ENCODE results near the gene MATN1. TPM values are rescaled to one million over a fixed set of nuclear protein-coding genes. Genes with fewer than 3 reads are reported as not detected.

MATN1 gene, protein sequence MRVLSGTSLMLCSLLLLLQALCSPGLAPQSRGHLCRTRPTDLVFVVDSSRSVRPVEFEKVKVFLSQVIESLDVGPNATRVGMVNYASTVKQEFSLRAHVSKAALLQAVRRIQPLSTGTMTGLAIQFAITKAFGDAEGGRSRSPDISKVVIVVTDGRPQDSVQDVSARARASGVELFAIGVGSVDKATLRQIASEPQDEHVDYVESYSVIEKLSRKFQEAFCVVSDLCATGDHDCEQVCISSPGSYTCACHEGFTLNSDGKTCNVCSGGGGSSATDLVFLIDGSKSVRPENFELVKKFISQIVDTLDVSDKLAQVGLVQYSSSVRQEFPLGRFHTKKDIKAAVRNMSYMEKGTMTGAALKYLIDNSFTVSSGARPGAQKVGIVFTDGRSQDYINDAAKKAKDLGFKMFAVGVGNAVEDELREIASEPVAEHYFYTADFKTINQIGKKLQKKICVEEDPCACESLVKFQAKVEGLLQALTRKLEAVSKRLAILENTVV
- polyA plus RNA-seq (2011; rRNA removed), result 0.09 and 0.12 TPM in 2 replicates
- polyA minus RNA-seq (2011; rRNA and poly(A)+ RNA removed), result 0.09 TPM in 1 of 2 replicates, not detected in the other

- no peak within 1 kb of the TSS for H3K4me3 ChIP-seq (ENCODE audit: low read depth, low read length)
- no peak for TF ChIP-seq CTCF (IDR thresholded peaks at IDR 0.05; ENCODE audit: low read depth, low read length)
- ChIA-PET POLR2A (no interaction called here), CTCF (interaction anchor here (0.5 to 14.3 kb wide), 3 partner anchors 59 to 80 kb away, joined by 3 to 516 read pairs (median 3); no protein-coding TSS in a partner anchor)
- H3K9me3 ChIP-seq (ENCODE audit: control insufficient read depth, insufficient read depth, low read length), result no peaks in the 10 kb centered on the region; the same call in 1 of the 2 replicates
- DNase-seq (ENCODE audit: low read depth, low spot score), result no peak
- no peak within 1 kb of the TSS for H3K27ac ChIP-seq (ENCODE audit: low read depth, low read length)
- no peaks in the 10 kb centered on the region for H3K27me3 ChIP-seq (ENCODE audit: control insufficient read depth, insufficient read depth, low read length)
Measured at GRCh38 chr1:30723331-30723755, at the start of gene MATN1. Gene MATN1, minus strand, starts transcription at chr1:30723585. Its CDS starts 34 bp downstream, at chr1:30723551.

- ChIA-PET POLR2A (no interaction called here), CTCF (no interaction called here)
- Histone ChIP-seq H3K27ac (ENCODE audit: low read depth, low read length) (no peak overlapping the region), H3K9me3 (ENCODE audit: control insufficient read depth, insufficient read depth, low read length) (no peaks in the 10 kb centered on the region), H3K27me3 (ENCODE audit: control insufficient read depth, insufficient read depth, low read length) (peaks cover 3% of the 10 kb centered on the region), H3K4me3 (ENCODE audit: low read depth, low read length) (no peak overlapping the region)
- no peak for TF ChIP-seq CTCF (IDR thresholded peaks at IDR 0.05; ENCODE audit: low read depth, low read length)
- DNase-seq (ENCODE audit: low read depth, low spot score), result no peak
Measured at GRCh38 chr1:30771005-30771404, 47.6 kb upstream of the MATN1 start.

DNA sequence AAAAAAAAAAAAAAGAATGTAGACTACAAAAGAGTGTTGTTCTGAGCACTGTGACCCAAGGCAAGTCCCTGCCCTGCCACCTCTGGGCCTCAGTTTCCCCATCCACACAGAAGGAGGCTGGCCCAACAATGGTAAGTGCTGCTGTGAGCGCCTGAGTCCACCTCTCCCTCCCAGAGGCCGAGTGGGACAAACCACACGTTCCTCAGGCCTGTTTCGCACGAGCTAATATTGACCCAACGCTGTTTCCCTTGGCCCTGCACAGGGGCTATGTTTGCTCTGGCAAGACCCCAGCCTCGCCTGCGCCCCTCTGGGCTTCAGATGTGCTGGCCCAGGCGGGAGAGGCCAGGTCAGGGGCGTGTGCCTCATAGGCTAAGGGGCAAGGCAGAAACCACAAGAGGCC is 46.8 kb upstream of the MATN1 start:
- Histone ChIP-seq H3K27ac (ENCODE audit: low read depth, low read length) (no peak overlapping the region), H3K9me3 (ENCODE audit: control insufficient read depth, insufficient read depth, low read length) (no peaks in the 10 kb centered on the region), H3K4me3 (ENCODE audit: low read depth, low read length) (no peak overlapping the region), H3K27me3 (ENCODE audit: control insufficient read depth, insufficient read depth, low read length) (peaks cover 3% of the 10 kb centered on the region)
- POLR2A ChIA-PET, result interaction anchor here (0.6 kb wide), 1 partner anchor 9 kb away, joined by 3 read pairs; no protein-coding TSS in a partner anchor
- no peak for DNase-seq (ENCODE audit: low read depth, low spot score)
- TF ChIP-seq CTCF (IDR thresholded peaks at IDR 0.05; ENCODE audit: low read depth, low read length), result no peak
- CTCF ChIA-PET, result no interaction called here

DNA sequence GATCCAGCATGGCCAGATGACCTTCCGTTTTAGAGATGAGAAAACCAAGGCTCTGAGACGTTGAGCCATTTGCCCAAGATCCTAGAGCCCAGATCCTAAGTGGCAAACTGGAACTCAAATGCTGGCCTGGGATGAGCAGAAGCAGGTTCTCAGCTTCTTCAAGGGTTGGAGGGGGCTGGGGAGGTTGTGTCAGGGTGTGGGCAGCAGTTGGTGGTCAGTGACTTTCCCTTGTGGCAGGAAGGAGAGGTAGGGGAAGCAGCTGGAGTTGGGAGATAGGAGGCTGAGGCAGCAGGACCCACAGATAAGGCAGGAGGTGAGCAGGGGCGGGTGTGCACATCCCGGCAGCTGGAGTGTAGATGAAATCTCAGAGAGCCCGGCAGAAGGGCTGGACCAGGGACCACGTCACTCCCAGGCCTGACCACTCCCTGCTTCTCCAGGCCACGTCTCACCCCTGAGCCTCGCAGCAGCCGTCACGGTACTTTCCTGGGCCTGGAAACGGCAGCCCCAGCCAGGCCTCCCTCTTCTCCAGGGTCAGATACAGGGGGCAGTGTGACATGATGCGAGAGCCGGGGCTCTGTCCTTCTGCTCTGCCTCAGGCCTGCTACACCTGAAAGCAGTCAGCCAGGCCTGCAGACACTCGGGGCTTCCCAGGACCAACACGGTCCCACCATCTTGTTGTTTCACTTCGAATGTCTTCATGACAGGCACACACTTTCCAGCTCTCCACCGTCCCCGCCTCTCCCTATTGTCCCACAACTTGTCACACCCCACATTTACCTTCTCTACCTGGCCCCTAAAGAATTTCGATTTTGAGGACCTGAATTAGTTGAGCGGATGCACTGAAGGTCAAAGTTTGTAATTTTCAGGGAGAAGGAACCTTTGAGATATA is 45.7 kb upstream of the MATN1 start:
- no peak for DNase-seq (ENCODE audit: low read depth, low spot score)
- Histone ChIP-seq H3K27ac (ENCODE audit: low read depth, low read length) (no peak overlapping the region), H3K4me3 (ENCODE audit: low read depth, low read length) (no peak overlapping the region), H3K27me3 (ENCODE audit: control insufficient read depth, insufficient read depth, low read length) (peaks cover 3% of the 10 kb centered on the region), H3K9me3 (ENCODE audit: control insufficient read depth, insufficient read depth, low read length) (no peaks in the 10 kb centered on the region)
- TF ChIP-seq CTCF (IDR thresholded peaks at IDR 0.05; ENCODE audit: low read depth, low read length), result no peak
- ChIA-PET POLR2A (interaction anchor here (0.6 kb wide), 1 partner anchor 8 kb away, joined by 3 read pairs; no protein-coding TSS in a partner anchor), CTCF (interaction anchor here (1.2 to 4.1 kb wide), 3 partner anchors 10 to 142 kb away, joined by 3 to 31 read pairs (median 4); no protein-coding TSS in a partner anchor)
